ENCODE data around the gene CD44.

CD44 gene

DNA sequence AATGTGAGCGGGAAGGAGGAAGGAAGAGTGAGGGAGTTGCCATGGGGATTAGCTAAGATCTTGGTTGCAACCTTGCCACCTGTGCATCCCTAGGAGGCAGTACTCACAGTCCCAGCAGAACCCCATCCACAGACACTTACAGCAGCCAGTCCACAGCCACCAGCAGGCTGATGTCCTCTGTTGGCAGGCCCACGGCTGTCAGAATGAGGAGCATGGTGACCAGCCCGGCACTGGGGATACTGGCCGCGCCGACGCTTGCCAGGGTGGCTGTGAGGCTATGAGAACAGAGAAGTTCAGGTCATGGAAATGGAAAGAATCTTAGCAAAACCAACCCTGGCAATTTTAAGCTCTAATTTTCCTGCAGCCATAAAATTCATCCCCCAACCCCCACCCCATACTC is 141.8 kb downstream of the CD44 start:
- H3K27me3 ChIP-seq (ENCODE audit: insufficient read depth, poor library complexity, severe bottlenecking): no peaks in the 10 kb centered on the region
- ATAC-seq (ENCODE audit: low read depth) (no peak), DNase-seq (ENCODE audit: low spot score) (no peak)
- no peaks in the 10 kb centered on the region for H3K9me3 ChIP-seq (ENCODE audit: severe bottlenecking)
- TF ChIP-seq, protein P1, sequence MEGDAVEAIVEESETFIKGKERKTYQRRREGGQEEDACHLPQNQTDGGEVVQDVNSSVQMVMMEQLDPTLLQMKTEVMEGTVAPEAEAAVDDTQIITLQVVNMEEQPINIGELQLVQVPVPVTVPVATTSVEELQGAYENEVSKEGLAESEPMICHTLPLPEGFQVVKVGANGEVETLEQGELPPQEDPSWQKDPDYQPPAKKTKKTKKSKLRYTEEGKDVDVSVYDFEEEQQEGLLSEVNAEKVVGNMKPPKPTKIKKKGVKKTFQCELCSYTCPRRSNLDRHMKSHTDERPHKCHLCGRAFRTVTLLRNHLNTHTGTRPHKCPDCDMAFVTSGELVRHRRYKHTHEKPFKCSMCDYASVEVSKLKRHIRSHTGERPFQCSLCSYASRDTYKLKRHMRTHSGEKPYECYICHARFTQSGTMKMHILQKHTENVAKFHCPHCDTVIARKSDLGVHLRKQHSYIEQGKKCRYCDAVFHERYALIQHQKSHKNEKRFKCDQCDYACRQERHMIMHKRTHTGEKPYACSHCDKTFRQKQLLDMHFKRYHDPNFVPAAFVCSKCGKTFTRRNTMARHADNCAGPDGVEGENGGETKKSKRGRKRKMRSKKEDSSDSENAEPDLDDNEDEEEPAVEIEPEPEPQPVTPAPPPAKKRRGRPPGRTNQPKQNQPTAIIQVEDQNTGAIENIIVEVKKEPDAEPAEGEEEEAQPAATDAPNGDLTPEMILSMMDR (IDR thresholded peaks at IDR 0.05; ENCODE audit: poor library complexity, severe bottlenecking): no peak
- H3K4me3 ChIP-seq (ENCODE audit: severe bottlenecking): no peak overlapping the region
- H3K27ac ChIP-seq (ENCODE audit: poor library complexity, severe bottlenecking): no peak overlapping the region
- no peaks in the 10 kb centered on the region for H3K36me3 ChIP-seq (ENCODE audit: low read depth)
- peaks cover 13% of the 10 kb centered on the region for H3K4me1 ChIP-seq (ENCODE audit: insufficient read depth, poor library complexity, severe bottlenecking)

DNA sequence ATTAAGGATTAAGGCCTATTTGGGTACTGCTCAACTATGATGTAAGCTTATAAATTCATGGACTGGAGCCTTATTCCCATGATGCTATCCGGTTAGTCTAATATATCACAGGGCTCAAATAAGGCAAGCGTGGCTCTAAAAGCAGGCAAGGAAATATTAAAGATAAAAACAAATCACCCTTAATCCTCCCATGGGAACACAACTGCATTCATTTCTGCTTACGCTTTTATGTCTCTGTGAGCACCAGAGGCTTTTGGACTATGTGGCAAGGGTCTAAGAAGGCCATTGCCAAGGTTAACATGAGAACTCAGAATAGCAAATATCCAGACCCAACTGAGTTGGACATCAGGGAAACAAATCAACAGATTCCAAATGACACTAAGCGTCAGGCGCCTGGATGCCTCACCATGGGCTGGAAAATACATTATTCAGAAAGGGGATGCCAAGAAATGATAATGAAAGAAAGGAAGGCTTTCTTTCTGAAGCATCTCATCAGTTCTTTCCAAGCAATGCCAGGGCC is 142.3 kb downstream of the CD44 start:
- ATAC-seq (ENCODE audit: low read depth) (no peak), DNase-seq (ENCODE audit: low spot score) (no peak)
- H3K27ac ChIP-seq (ENCODE audit: poor library complexity, severe bottlenecking): no peak overlapping the region
- TF ChIP-seq, protein P1 (IDR thresholded peaks at IDR 0.05; ENCODE audit: poor library complexity, severe bottlenecking): no peak
- H3K4me3 ChIP-seq (ENCODE audit: severe bottlenecking): no peak overlapping the region
- H3K4me1 ChIP-seq (ENCODE audit: insufficient read depth, poor library complexity, severe bottlenecking): peaks cover 8% of the 10 kb centered on the region
- H3K36me3 ChIP-seq (ENCODE audit: low read depth): no peaks in the 10 kb centered on the region
- H3K27me3 ChIP-seq (ENCODE audit: insufficient read depth, poor library complexity, severe bottlenecking): no peaks in the 10 kb centered on the region
- no peaks in the 10 kb centered on the region for H3K9me3 ChIP-seq (ENCODE audit: severe bottlenecking)

Data from RWPE2 (cell line).